Esophagus muscularis mucosa (tissue), 3 donors: ENCODE data around the gene NOX4.

Experiments
- CTCF ChIP-seq, 3 experiments: fragments of 200-600 bp in 2 of 3; fragments of 450-650 bp in 1 of 3; sonication (generic) in 2 of 3; IDR thresholded peaks; one replicate each; pipeline ENCODE4 v1.5.1; 2017 to 2019; ENCODE audit warnings: antibody characterized with exemption in 3 of 3, mild to moderate bottlenecking in 2 of 3, moderate library complexity in 1 of 3
- POLR2A ChIP-seq: fragments of 450-650 bp; IDR thresholded peaks from one replicate; pipeline ENCODE4 v1.6.1; 2017; ENCODE audit warnings: antibody characterized with exemption, moderate library complexity, mild to moderate bottlenecking, low read depth
- POLR2AphosphoS5 ChIP-seq, 2 donors: sonication (generic); formaldehyde crosslinking; IDR thresholded peaks; one replicate each; pipeline ENCODE4 v1.6.1; 2017; ENCODE audit warnings: antibody characterized with exemption in 2 of 2

- no peak for TF ChIP-seq CTCF (IDR thresholded peaks at IDR 0.05)
- no peak for TF ChIP-seq POLR2A
- TF ChIP-seq POLR2AphosphoS5 (IDR thresholded peaks at IDR 0.05), result no peak
Measured at GRCh38 chr11:89458716-89459115, 32.5 kb downstream of the NOX4 start.
